ENCODE data around the gene GPR55.

The GPR55 gene

DNA sequence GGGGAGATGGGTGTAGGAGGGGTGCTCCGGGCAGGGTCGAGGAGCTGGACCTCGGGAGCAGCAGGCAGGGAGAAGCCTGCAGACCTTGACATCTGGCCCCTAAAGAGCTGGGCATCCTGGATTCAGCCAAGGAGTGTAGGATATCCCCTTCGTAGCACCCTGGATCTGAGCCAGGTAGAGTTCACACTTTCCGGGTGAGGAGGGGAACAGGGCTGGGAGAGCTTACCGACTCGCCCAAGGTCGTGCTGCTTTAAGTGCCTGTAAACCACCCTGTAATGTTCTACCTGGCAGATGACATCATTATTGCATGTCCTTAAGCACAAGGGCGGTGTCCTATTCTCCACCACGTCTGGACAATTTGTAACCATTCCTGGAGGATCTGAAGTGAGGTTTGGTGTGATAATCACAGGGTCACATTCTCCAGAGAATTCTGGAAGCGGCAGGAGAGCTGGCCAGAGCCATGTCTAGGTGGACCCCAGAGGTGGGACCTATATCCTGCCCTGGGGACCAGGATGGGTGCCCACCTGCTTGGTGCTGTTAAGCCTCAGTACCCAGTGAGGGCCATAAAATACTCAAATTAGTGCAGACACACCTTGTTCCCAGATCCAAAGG is 45.7 kb downstream of the GPR55 start:
- DNase-seq (ENCODE audit: low read depth) = no peak

GRCh38 chr2:230878599-230879188 is 46.3 kb downstream of the GPR55 start:
- DNase-seq (ENCODE audit: low read depth) = no peak

DNA sequence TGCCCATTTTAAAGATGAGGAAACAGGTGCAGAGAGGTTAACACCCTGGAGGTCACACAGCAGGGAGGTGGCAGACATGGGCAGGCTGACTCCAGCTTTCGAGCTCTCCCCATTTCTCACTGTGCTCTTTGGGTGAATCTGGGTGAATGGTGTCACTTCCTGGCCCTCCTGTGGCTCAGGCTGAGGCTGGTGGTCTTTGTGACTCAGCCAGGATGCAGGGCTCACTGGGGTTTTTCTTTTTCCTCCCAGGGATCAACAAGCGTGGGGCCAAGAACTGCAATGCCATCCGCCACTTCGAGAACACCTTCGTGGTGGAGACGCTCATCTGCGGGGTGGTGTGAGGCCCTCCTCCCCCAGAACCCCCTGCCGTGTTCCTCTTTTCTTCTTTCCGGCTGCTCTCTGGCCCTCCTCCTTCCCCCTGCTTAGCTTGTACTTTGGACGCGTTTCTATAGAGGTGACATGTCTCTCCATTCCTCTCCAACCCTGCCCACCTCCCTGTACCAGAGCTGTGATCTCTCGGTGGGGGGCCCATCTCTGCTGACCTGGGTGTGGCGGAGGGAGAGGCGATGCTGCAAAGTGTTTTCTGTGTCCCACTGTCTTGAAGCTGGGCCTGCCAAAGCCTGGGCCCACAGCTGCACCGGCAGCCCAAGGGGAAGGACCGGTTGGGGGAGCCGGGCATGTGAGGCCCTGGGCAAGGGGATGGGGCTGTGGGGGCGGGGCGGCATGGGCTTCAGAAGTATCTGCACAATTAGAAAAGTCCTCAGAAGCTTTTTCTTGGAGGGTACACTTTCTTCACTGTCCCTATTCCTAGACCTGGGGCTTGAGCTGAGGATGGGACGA is 47.1 kb downstream of the GPR55 start:
- no peak for DNase-seq (ENCODE audit: low read depth)

GRCh38 chr2:230877116-230877758 is 47.8 kb downstream of the GPR55 start:
- no peak for DNase-seq (ENCODE audit: low read depth)

DNA sequence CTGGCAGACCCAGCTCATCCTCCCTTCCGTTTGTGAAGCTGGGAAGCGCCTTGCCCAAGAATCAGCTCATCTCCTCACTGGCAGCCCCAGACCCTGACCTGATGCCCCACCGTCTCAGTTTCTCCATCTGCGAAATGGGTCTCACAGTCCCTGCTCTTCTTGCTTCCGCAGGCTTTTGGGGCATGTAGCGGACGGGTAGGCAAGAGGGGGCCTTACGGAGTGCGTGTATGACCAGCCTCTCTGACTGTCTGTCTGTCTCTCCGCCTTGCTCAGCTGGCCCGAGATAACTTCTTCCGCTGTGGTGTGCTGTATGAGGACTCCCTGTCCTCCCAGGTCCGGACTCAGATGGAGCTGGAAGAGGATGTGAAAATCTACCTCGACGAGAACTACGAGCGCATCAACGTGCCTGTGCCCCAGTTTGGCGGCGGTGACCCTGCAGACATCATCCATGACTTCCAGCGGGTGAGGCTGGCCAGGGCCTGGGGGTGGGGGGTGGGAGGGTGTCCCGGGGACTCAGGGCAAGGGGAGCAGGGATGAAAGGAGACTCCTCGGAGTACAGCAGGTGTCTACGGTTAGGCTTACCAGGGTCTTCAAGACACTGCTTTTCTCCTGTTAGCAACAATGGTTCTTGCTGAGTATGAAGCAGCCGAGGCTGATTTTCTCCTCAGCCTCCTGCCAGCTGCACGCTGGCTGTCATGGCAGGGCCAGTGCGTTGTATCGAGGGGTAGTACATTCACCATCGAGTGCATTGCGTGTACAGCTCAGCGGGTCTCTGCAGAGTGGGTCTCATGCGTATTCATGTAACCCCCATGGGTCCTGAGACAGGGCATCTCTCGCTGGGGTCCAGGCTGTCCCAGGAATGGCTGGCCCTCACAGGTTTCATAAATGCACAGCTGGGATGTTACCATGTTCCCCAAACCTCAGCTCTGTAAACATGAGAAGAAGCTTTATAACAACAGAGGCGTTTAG is 49.4 kb downstream of the GPR55 start:
- no peak for DNase-seq (ENCODE audit: low read depth)

- DNase-seq (ENCODE audit: low read depth) = no peak
Observed at GRCh38 chr2:230874876-230875275, 50.2 kb downstream of the GPR55 start.

DNA sequence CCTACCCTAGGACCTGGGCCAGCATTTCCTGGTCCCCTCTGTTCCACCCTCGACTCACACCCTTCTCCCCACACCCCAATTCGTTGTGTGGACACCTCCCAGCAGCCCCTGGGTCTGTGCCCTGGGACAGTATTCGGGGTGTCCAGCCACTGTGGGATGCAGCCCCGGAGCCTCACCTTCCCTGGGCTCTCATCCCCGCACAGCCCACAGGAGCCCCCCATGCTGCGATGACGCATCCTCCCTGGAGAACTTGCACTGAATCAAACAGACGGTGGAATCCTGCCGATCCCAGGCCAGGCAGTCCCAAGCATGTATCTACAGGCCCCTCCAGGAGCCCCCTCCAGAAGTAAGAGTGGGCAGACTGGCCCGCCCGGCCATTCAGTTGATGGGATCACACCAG is 50.6 kb downstream of the GPR55 start:
- no peak for DNase-seq (ENCODE audit: low read depth)

DNA sequence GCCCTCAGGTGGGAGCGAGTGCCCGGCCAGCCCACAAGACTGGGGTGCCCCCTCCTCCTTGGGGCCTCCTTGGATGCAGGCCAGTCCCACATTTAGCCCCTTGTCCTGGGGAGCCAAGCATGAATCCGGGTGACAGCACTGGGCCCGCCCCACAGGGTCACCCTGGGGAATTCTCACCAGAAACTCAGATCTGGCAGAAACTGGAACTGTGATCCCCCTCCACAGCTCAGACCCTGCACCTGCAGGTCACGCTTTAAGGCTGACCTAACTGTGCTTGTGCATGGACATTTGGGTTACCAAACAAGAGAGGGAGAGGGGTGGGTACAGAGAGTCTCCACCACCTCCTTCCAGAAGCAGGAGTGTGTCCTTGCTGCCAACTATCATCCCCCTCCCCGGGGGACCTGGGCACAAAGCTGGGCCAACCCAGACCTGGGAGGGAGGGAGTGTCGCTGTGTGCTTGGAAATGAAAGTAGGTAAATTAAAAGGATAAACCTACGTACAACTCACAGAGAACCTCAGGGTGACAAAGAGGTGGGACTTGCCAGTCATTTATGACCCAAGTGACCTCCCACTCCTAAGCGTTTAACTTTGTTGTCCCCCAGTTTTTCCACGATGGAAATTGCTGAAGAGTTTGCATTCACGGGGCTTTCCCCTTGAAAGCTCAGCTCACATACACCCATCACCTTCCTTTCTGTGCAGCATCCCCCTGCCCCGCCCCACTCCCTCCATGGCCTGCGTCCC is 51.2 kb downstream of the GPR55 start:
- no peak for DNase-seq (ENCODE audit: low read depth)

- DNase-seq (ENCODE audit: low read depth) = no peak
Observed at GRCh38 chr2:230872968-230873660, 51.9 kb downstream of the GPR55 start.

- DNase-seq (ENCODE audit: low read depth) = no peak
Observed at GRCh38 chr2:230872151-230872967, 52.7 kb downstream of the GPR55 start.

DNA sequence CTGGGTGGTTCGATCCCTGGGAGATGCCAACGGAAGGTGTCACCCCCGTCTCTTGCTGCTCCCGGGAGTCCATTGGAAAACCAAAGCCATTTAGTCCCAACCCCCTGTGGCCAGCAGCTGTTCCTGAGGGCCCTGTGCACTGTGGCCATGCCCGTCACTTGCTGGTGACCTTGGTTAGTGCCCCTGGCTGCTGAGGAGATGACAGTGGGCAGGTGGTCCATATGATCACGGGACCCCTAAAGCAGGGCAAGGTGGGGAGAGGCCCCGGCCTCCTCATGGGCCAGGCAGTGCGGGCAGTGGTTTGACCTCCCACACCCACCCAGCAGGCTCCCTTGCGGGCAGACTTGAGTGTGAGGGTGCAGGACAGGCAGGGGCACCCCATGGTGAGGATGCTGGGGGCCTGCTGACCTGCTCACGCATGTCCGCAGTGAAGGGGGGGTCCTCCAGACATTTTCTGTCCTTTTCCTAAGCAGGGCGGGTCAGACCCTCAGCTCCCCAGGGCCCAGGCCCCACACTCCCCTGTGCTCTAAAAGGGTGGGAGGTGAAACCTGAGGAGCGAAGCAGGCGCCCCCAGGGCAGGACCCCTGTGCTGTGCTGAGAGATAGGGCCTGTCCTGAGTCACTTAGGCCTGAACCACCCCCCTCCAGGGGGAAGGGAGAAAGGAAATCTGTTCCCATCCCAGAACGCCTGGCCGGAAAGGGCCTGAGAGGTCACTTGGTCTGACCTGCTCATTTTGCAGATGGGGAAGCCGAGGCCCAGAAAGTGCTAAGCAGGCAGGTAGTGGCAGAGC is 53.5 kb downstream of the GPR55 start:
- DNase-seq (ENCODE audit: low read depth) = no peak

DNA sequence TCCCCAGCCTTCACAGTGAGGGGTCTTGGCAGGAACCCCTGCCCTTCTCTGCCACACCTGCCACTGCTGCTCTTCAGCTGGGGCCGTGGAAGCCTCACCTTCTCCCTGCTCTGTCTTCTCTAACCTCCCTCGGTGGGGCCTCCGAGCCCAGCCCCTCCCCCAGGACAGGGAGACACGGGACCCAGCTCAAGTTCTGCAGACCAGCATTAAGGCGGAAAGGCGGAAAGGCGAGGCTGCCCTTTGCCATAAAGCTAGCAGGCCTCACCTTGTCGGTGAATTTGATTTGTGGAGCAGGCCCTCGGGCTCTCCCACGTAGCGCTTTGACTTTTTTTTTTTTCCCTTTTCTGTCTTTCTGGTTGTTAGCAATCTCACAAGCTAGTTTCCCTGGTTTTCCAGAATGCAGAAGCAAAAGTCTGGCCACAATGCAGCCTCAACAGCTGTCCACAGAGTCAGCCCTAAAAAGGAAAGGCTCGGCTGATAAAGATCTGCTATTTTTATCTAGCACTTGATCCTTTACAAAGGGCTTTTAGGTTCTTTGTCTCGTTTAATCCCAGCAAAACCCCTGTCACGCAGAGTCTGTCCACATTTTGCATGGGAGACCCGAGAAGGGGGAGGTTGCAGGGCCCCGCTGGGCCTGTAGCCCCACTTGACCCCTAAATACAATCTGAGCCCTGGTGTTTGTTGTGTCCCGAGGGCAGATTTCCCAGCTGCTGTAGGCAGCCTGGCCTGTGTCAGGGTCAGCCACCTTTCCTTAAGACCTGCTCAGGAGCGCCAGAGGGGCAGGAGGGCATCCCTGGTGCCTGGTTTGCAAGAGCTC is 54.3 kb downstream of the GPR55 start:
- DNase-seq (ENCODE audit: low read depth) = no peak

GRCh38 chr2:230869914-230870543 is 55.0 kb downstream of the GPR55 start:
- DNase-seq (ENCODE audit: low read depth) = no peak

GRCh38 chr2:230868947-230869913 is 55.8 kb downstream of the GPR55 start:
- no peak for DNase-seq (ENCODE audit: low read depth)

GRCh38 chr2:230868161-230868946 is 56.7 kb downstream of the GPR55 start:
- no peak for DNase-seq (ENCODE audit: low read depth)
